Measurements from ENCODE around the gene QRICH2.
"Not testable (repeated sequence)": the region's sequence is repeated elsewhere in the genome, so short reads cannot be mapped to it uniquely, and the experiment has no call there.

QRICH2 gene

DNA sequence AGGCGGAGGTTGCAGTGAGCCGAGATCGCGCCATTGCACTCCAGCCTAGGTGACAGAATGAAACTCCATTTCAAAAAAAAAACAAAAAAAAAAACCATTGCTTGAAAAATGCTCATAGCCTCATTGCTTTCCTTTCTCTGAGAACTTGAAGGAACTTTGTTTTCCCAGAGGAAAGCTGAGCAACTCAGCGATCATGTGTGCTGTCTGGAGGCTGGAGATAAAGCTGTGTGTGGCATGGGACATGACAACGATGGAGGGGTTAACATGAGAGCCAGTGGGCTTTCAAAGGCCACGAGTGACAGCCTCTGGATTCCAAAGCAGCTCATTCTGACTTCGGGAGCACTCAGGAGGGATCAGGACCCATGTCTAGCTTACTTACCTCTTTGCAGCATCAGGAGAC is 21.6 kb upstream of the QRICH2 start:
- Histone ChIP-seq H3K27ac (ENCODE audit: insufficient read depth, low read depth, low read length, poor library complexity, severe bottlenecking) (no peak overlapping the region), H3K36me3 (ENCODE audit: control insufficient read depth, insufficient read depth, low read length) (peaks cover 3% of the 10 kb centered on the region), H3K27me3 (ENCODE audit: control insufficient read depth, insufficient read depth, low read length, poor library complexity, severe bottlenecking) (no peaks in the 10 kb centered on the region), H3K4me3 (ENCODE audit: insufficient read depth, low read depth, low read length) (no peak overlapping the region), H3K9me3 (ENCODE audit: control insufficient read depth, low read length) (no peaks in the 10 kb centered on the region), H3K4me1 (ENCODE audit: control insufficient read depth, insufficient read depth, low read length) (no peaks in the 10 kb centered on the region)
- 92 to 94% methylated on average over 8 of the region's 8 CpGs for WGBS, 2 experiments

DNA sequence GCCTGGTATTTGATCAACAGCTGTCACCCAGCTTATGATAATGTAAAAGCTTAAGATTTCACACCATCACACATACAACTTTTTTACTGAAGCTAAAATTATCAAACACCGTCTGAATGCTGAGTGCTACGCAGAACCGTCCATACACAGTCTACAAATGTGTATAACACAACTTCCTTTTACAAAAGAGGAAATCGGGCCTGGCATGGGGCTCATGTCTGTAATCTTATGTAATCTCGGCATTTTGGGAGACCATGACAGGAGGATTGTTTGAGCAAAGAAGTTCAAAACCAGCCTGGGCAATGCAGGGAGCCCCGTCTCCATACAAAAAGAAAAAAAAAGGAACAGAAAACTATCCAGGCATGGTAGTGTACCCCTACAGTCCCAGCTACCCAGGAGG is 19.6 kb upstream of the QRICH2 start:
- H3K36me3 ChIP-seq (ENCODE audit: control insufficient read depth, insufficient read depth, low read length) = peaks cover 3% of the 10 kb centered on the region
- 92 to 97% methylated on average over 6 of the region's 6 CpGs for WGBS, 2 experiments

DNA sequence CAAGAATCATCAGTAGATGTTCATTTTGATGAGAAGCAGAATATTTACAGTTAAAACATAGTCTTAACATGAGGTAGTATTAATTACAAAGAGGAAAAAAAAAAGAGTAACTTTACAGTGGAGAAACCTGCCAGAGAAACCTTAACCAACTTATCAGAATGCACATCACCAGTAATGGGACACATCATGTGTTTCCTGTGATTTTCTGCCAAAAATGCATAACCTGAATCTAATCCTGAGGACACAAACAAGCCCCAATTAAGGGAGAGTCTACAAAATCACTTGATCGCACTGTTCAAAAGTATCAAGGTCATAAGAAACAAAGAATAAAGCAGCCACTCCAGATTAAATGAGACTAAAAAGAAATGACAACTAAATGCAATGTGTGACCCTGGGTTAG is 18.2 kb upstream of the QRICH2 start:
- 88 to 100% methylated on average over 1 of the region's 1 CpG for WGBS, 2 experiments
- Histone ChIP-seq H3K4me3 (ENCODE audit: insufficient read depth, low read depth, low read length) (no peak overlapping the region), H3K4me1 (ENCODE audit: control insufficient read depth, insufficient read depth, low read length) (no peaks in the 10 kb centered on the region), H3K27me3 (ENCODE audit: control insufficient read depth, insufficient read depth, low read length, poor library complexity, severe bottlenecking) (no peaks in the 10 kb centered on the region), H3K27ac (ENCODE audit: insufficient read depth, low read depth, low read length, poor library complexity, severe bottlenecking) (no peak overlapping the region), H3K9me3 (ENCODE audit: control insufficient read depth, low read length) (no peaks in the 10 kb centered on the region), H3K36me3 (ENCODE audit: control insufficient read depth, insufficient read depth, low read length) (peaks cover 4% of the 10 kb centered on the region)

More for the DNA sequence above, 19.6 kb upstream of the QRICH2 start:
- Histone ChIP-seq H3K27me3 (ENCODE audit: control insufficient read depth, insufficient read depth, low read length, poor library complexity, severe bottlenecking) (no peaks in the 10 kb centered on the region), H3K9me3 (ENCODE audit: control insufficient read depth, low read length) (no peaks in the 10 kb centered on the region), H3K4me1 (ENCODE audit: control insufficient read depth, insufficient read depth, low read length) (no peaks in the 10 kb centered on the region), H3K27ac (ENCODE audit: insufficient read depth, low read depth, low read length, poor library complexity, severe bottlenecking) (no peak overlapping the region), H3K4me3 (ENCODE audit: insufficient read depth, low read depth, low read length) (no peak overlapping the region)

- H3K9me3 ChIP-seq (ENCODE audit: control insufficient read depth, low read length) = no peaks in the 10 kb centered on the region
- H3K4me3 ChIP-seq (ENCODE audit: insufficient read depth, low read depth, low read length) = no peak overlapping the region
- no peaks in the 10 kb centered on the region for H3K27me3 ChIP-seq (ENCODE audit: control insufficient read depth, insufficient read depth, low read length, poor library complexity, severe bottlenecking)
- peaks cover 4% of the 10 kb centered on the region for H3K36me3 ChIP-seq (ENCODE audit: control insufficient read depth, insufficient read depth, low read length)
- 97 to 99% methylated on average over 3 of the region's 3 CpGs for WGBS, 2 experiments
- no peak overlapping the region for H3K27ac ChIP-seq (ENCODE audit: insufficient read depth, low read depth, low read length, poor library complexity, severe bottlenecking)
- H3K4me1 ChIP-seq (ENCODE audit: control insufficient read depth, insufficient read depth, low read length) = no peaks in the 10 kb centered on the region
Measured at GRCh38 chr17:76318586-76318985, 10.5 kb upstream of the QRICH2 start.

DNA sequence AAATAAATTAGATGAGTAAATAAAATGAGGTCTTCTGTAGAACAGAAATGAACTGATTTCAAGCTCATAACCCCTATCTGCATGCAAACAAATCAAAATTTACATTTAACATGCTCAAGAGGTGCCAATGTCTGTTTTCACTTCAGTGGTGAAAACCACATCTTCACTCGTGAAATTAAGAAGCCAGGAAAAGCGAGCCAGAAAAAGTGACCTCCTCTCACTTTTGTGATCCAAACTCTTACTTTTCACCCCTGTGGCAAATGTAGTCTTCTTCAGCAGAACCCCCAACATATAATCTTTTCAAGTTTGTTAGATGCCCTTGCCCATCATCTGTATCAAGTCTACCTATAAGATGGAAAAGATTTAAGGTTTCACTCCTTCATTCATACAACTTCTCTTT is 9.5 kb upstream of the QRICH2 start:
- Histone ChIP-seq H3K36me3 (ENCODE audit: control insufficient read depth, insufficient read depth, low read length) (peaks cover 12% of the 10 kb centered on the region), H3K4me3 (ENCODE audit: insufficient read depth, low read depth, low read length) (no peak overlapping the region), H3K9me3 (ENCODE audit: control insufficient read depth, low read length) (no peaks in the 10 kb centered on the region), H3K27ac (ENCODE audit: insufficient read depth, low read depth, low read length, poor library complexity, severe bottlenecking) (no peak overlapping the region), H3K4me1 (ENCODE audit: control insufficient read depth, insufficient read depth, low read length) (no peaks in the 10 kb centered on the region), H3K27me3 (ENCODE audit: control insufficient read depth, insufficient read depth, low read length, poor library complexity, severe bottlenecking) (no peaks in the 10 kb centered on the region)
- 95 to 96% methylated on average over 2 of the region's 2 CpGs for WGBS, 2 experiments

- WGBS, 2 experiments = 91 to 93% methylated on average over 15 of the region's 15 CpGs
- Histone ChIP-seq H3K36me3 (ENCODE audit: control insufficient read depth, insufficient read depth, low read length) (peaks cover 12% of the 10 kb centered on the region), H3K4me3 (ENCODE audit: insufficient read depth, low read depth, low read length) (no peak overlapping the region), H3K9me3 (ENCODE audit: control insufficient read depth, low read length) (no peaks in the 10 kb centered on the region), H3K27ac (ENCODE audit: insufficient read depth, low read depth, low read length, poor library complexity, severe bottlenecking) (no peak overlapping the region), H3K27me3 (ENCODE audit: control insufficient read depth, insufficient read depth, low read length, poor library complexity, severe bottlenecking) (no peaks in the 10 kb centered on the region), H3K4me1 (ENCODE audit: control insufficient read depth, insufficient read depth, low read length) (no peaks in the 10 kb centered on the region)
Measured at GRCh38 chr17:76314392-76315227, 6.5 kb upstream of the QRICH2 start.

GRCh38 chr17:76312735-76313134 is 4.7 kb upstream of the QRICH2 start:
- no peaks in the 10 kb centered on the region for H3K9me3 ChIP-seq (ENCODE audit: control insufficient read depth, low read length)
- H3K4me1 ChIP-seq (ENCODE audit: control insufficient read depth, insufficient read depth, low read length) = no peaks in the 10 kb centered on the region
- H3K4me3 ChIP-seq (ENCODE audit: insufficient read depth, low read depth, low read length) = no peak overlapping the region
- no peaks in the 10 kb centered on the region for H3K27me3 ChIP-seq (ENCODE audit: control insufficient read depth, insufficient read depth, low read length, poor library complexity, severe bottlenecking)
- H3K36me3 ChIP-seq (ENCODE audit: control insufficient read depth, insufficient read depth, low read length) = peaks cover 12% of the 10 kb centered on the region
- H3K27ac ChIP-seq (ENCODE audit: insufficient read depth, low read depth, low read length, poor library complexity, severe bottlenecking) = peak overlapping the region; percentile 36
- 92 to 94% methylated on average over 9 of the region's 9 CpGs for WGBS, 2 experiments

DNA sequence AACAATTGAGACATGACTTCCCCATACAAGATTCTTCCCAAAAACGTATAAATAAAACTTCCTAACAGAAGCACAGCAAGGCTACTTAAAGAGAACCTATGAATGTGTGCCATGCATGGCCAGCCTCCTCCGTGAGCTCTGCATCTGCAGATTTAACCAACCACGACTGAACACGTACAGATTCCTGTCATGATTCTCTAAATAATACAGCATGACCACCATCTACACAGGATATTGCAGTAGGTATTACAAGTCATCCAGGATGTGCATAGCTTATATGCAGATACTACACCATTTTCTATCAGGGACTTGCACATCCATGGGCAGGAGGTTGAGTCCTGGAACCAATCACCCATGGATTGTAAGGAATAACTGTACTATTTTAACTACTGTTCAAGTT is 1.4 kb upstream of the QRICH2 start:
- Histone ChIP-seq H3K27me3 (ENCODE audit: control insufficient read depth, insufficient read depth, low read length, poor library complexity, severe bottlenecking) (no peaks in the 10 kb centered on the region), H3K4me3 (ENCODE audit: insufficient read depth, low read depth, low read length) (no peak overlapping the region), H3K9me3 (ENCODE audit: control insufficient read depth, low read length) (no peaks in the 10 kb centered on the region), H3K27ac (ENCODE audit: insufficient read depth, low read depth, low read length, poor library complexity, severe bottlenecking) (no peak overlapping the region), H3K4me1 (ENCODE audit: control insufficient read depth, insufficient read depth, low read length) (no peaks in the 10 kb centered on the region), H3K36me3 (ENCODE audit: control insufficient read depth, insufficient read depth, low read length) (peaks cover 12% of the 10 kb centered on the region)
- WGBS, 2 experiments = 91 to 95% methylated on average over 4 of the region's 4 CpGs

DNA sequence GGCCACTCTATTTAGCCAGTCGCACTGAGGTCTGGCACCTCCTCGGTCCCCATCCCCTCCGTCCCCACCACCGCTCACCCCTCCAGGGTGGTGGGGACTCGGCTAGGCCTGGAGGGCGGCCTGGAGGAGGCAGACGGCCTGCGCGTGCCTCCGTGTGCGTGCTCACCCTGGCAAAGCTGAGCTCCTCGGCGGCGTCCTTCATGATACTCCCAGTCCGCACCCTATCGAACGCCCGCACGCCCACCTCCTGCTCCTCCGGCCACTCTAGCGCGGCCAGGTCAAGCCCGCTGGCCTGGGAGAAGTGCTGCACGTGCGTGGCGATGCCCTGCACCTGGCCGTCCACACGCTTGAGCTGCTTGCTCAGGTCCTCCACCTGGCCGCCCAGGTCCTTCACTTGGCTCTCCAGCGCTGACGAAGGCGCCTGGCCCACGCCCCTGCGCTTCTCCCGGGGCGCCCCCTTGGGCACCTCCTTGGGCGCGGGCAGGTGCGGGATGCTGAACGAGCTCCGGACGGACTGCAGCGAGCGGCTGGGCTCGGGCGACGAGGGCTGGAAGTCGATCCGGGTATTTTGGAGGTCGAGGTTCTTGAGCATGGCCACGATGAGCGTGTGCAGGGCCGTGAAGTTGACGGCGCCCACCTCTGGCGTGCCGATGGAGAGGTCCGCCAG is 644 bp downstream of the QRICH2 start:
- WGBS, 2 experiments = 96 to 97% methylated on average over 58 of the region's 58 CpGs
- Histone ChIP-seq H3K27ac (ENCODE audit: insufficient read depth, low read depth, low read length, poor library complexity, severe bottlenecking) (no peak overlapping the region), H3K4me1 (ENCODE audit: control insufficient read depth, insufficient read depth, low read length) (no peaks in the 10 kb centered on the region), H3K27me3 (ENCODE audit: control insufficient read depth, insufficient read depth, low read length, poor library complexity, severe bottlenecking) (no peaks in the 10 kb centered on the region), H3K9me3 (ENCODE audit: control insufficient read depth, low read length) (no peaks in the 10 kb centered on the region), H3K36me3 (ENCODE audit: control insufficient read depth, insufficient read depth, low read length) (peaks cover 3% of the 10 kb centered on the region), H3K4me3 (ENCODE audit: insufficient read depth, low read depth, low read length) (no peak overlapping the region)

DNA sequence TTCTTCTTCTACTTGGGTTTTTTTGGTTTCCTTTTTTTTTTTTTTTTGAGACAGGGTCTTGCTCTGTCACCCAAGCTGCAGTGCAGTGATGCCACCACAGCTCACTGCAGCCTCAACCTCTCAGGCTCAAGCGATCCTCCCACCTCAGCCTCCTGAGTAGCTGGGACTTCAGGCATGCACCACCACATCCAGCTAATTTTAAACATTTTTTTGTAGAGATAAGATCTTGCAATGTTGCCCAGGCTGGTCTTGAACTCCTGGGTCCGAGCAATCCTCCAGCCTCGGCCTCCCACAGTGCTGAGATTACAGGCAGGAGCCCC is 3.0 kb downstream of the QRICH2 start:
- H3K4me3 ChIP-seq (ENCODE audit: insufficient read depth, low read depth, low read length); H3K36me3 ChIP-seq (ENCODE audit: control insufficient read depth, insufficient read depth, low read length); H3K27me3 ChIP-seq (ENCODE audit: control insufficient read depth, insufficient read depth, low read length, poor library complexity, severe bottlenecking); H3K4me1 ChIP-seq (ENCODE audit: control insufficient read depth, insufficient read depth, low read length); H3K9me3 ChIP-seq (ENCODE audit: control insufficient read depth, low read length); H3K27ac ChIP-seq (ENCODE audit: insufficient read depth, low read depth, low read length, poor library complexity, severe bottlenecking): not testable (repeated sequence)
- 89 to 91% methylated on average over 3 of the region's 3 CpGs for WGBS, 2 experiments

Data from ectodermal cell (in vitro differentiated cells).